GM18861 (cell line): Measurements from ENCODE around the gene CMTR1.
A peak's percentile ranks its signal among the peaks of the same experiment; 100 is the strongest.
"Not testable (repeated sequence)": the region's sequence is repeated elsewhere in the genome, so short reads cannot be mapped to it uniquely, and the experiment has no call there.

Experiments used
- ATAC-seq: cut with Tn5 transposase; IDR thresholded peaks from one replicate; pipeline ENCODE4 v1.9.1; 2021; ENCODE audit not compliant: unreplicated experiment

The CMTR1 gene

GRCh38 chr6:37432916-37433656 lies at the start of gene CMTR1:
Gene CMTR1, plus strand, starts transcription at chr6:37433221. Its CDS starts 2,409 bp downstream, at chr6:37435630.
- ATAC-seq, result peak; percentile 69

- ATAC-seq, result no peak
These were observed 44.4 kb upstream of the CMTR1 start for GRCh38 chr6:37388578-37388977.

- ATAC-seq, result no peak
These were observed 43.2 kb upstream of the CMTR1 start for GRCh38 chr6:37389857-37390256.

GRCh38 chr6:37391120-37391519 lies 41.9 kb upstream of the CMTR1 start:
- ATAC-seq, result no peak

- ATAC-seq, result no peak
These were observed 40.2 kb upstream of the CMTR1 start for GRCh38 chr6:37392821-37393220.

- ATAC-seq, result no peak
These were observed 39.6 kb upstream of the CMTR1 start for GRCh38 chr6:37393381-37393929.

GRCh38 chr6:37396571-37397180 lies 36.3 kb upstream of the CMTR1 start:
- ATAC-seq, result no peak

GRCh38 chr6:37399131-37399530 lies 33.9 kb upstream of the CMTR1 start:
- no peak for ATAC-seq

- no peak for ATAC-seq
These were observed 33.1 kb upstream of the CMTR1 start for GRCh38 chr6:37399795-37400490.

GRCh38 chr6:37401658-37402057 lies 31.4 kb upstream of the CMTR1 start:
- not testable (repeated sequence) for ATAC-seq

- no peak for ATAC-seq
These were observed 26.2 kb upstream of the CMTR1 start for GRCh38 chr6:37406726-37407341.

GRCh38 chr6:37407948-37408347 lies 25.1 kb upstream of the CMTR1 start:
- no peak for ATAC-seq

GRCh38 chr6:37409501-37409900 lies 23.5 kb upstream of the CMTR1 start:
- ATAC-seq, result no peak

GRCh38 chr6:37417393-37417792 lies 15.6 kb upstream of the CMTR1 start:
- no peak for ATAC-seq

GRCh38 chr6:37418722-37419121 lies 14.3 kb upstream of the CMTR1 start:
- no peak for ATAC-seq

- no peak for ATAC-seq
These were observed 6.7 kb upstream of the CMTR1 start for GRCh38 chr6:37426058-37426944.

- ATAC-seq, result no peak
These were observed 6.0 kb upstream of the CMTR1 start for GRCh38 chr6:37426945-37427510.

- ATAC-seq, result no peak
These were observed 3.7 kb upstream of the CMTR1 start for GRCh38 chr6:37429352-37429750.

- no peak for ATAC-seq
These were observed 468 bp upstream of the CMTR1 start for GRCh38 chr6:37432590-37432915.

GRCh38 chr6:37433657-37434271 lies 743 bp downstream of the CMTR1 start:
- ATAC-seq, result peak; percentile 31
